Measurements from ENCODE around the gene UNC5CL. TPM values are rescaled to one million over a fixed set of nuclear protein-coding genes. Genes with fewer than 3 reads are reported as not detected.

UNC5CL gene
- total RNA-seq, 1 donor from 2014 or later, result 2.2 TPM

- no peak for TF ChIP-seq CTCF (conservative IDR thresholded peaks at IDR 0.05; ENCODE audit: low read depth, low read length)
- H3K4me3 ChIP-seq (ENCODE audit: low read depth, low read length), result no peak overlapping the region
- no peak for DNase-seq (ENCODE audit: low read depth)
Observed at GRCh38 chr6:40988634-40989033, 50.4 kb downstream of the UNC5CL start.

GRCh38 chr6:40986921-40987819, 51.9 kb downstream of the UNC5CL start:
- TF ChIP-seq CTCF (conservative IDR thresholded peaks at IDR 0.05; ENCODE audit: low read depth, low read length), result no peak
- no peak overlapping the region for H3K4me3 ChIP-seq (ENCODE audit: low read depth, low read length)
- no peak for DNase-seq (ENCODE audit: low read depth)

GRCh38 chr6:40986364-40986763, 52.7 kb downstream of the UNC5CL start:
- no peak for DNase-seq (ENCODE audit: low read depth)
- TF ChIP-seq CTCF (conservative IDR thresholded peaks at IDR 0.05; ENCODE audit: low read depth, low read length), result no peak
- H3K4me3 ChIP-seq (ENCODE audit: low read depth, low read length), result no peak overlapping the region

GRCh38 chr6:40983752-40984151, 55.3 kb downstream of the UNC5CL start:
- TF ChIP-seq CTCF (conservative IDR thresholded peaks at IDR 0.05; ENCODE audit: low read depth, low read length), result no peak
- no peak for DNase-seq (ENCODE audit: low read depth)
- no peak overlapping the region for H3K4me3 ChIP-seq (ENCODE audit: low read depth, low read length)

- no peak for DNase-seq (ENCODE audit: low read depth)
- TF ChIP-seq CTCF (conservative IDR thresholded peaks at IDR 0.05; ENCODE audit: low read depth, low read length), result no peak
- no peak overlapping the region for H3K4me3 ChIP-seq (ENCODE audit: low read depth, low read length)
Observed at GRCh38 chr6:40982917-40983316, 56.1 kb downstream of the UNC5CL start.

GRCh38 chr6:40978687-40979289, 60.2 kb downstream of the UNC5CL start:
- TF ChIP-seq CTCF (conservative IDR thresholded peaks at IDR 0.05; ENCODE audit: low read depth, low read length), result no peak

More at GRCh38 chr6:40978687-40979289, 60.2 kb downstream of the UNC5CL start:
- DNase-seq (ENCODE audit: low read depth), result no peak
- no peak overlapping the region for H3K4me3 ChIP-seq (ENCODE audit: low read depth, low read length)

Data from epithelial cell of proximal tubule (primary cell).